AG08396 (cell line): ENCODE results near the gene EIF2B4.

ENCODE experiments used
- DNase-seq: peaks from one replicate; pipeline ENCODE4 v3.0.0; 2012; ENCODE audit warnings: low spot score, mixed read lengths

EIF2B4 gene

GRCh38 chr2:27370026-27370815 is at the start of gene EIF2B4, which contains the start of gene SNX17:
EIF2B4 (minus strand) TSS chr2:27370338; CDS start chr2:27370314, 24 bp downstream.
SNX17 (plus strand) TSS chr2:27370616; CDS start chr2:27370744, 128 bp downstream.
- DNase-seq, result peak; percentile 97

- DNase-seq, result no peak
These were observed 46.0 kb upstream of the EIF2B4 start for GRCh38 chr2:27416151-27416550.

GRCh38 chr2:27412419-27413152 is 42.4 kb upstream of the EIF2B4 start:
- DNase-seq, result no peak

GRCh38 chr2:27409321-27410073 is 39.4 kb upstream of the EIF2B4 start, which contains the start of gene PPM1G:
PPM1G (minus strand) TSS chr2:27409591; CDS start chr2:27409422, 169 bp downstream.
- peak; percentile 98 for DNase-seq

- peak; percentile 61 for DNase-seq
These were observed 38.6 kb upstream of the EIF2B4 start for GRCh38 chr2:27408601-27409320.

GRCh38 chr2:27407798-27408491 is 37.8 kb upstream of the EIF2B4 start:
- peak; percentile 46 for DNase-seq

GRCh38 chr2:27400348-27401135 is 30.4 kb upstream of the EIF2B4 start:
- DNase-seq, result no peak

- no peak for DNase-seq
These were observed 28.8 kb upstream of the EIF2B4 start for GRCh38 chr2:27398962-27399361.

GRCh38 chr2:27393225-27393624 is 23.1 kb upstream of the EIF2B4 start:
- no peak for DNase-seq

GRCh38 chr2:27390822-27391679 is 20.9 kb upstream of the EIF2B4 start:
- DNase-seq, result no peak

GRCh38 chr2:27381577-27382181 is 11.5 kb upstream of the EIF2B4 start:
- DNase-seq, result no peak

- DNase-seq, result peak; percentile 96
These were observed 10.7 kb upstream of the EIF2B4 start, which contains the start of gene ZNF513 for GRCh38 chr2:27380626-27381545. ZNF513 (minus strand) TSS chr2:27380734; CDS start chr2:27380526, 208 bp downstream.

GRCh38 chr2:27379836-27380625 is 9.9 kb upstream of the EIF2B4 start:
- peak; percentile 57 for DNase-seq

- DNase-seq, result no peak
These were observed 9.3 kb upstream of the EIF2B4 start for GRCh38 chr2:27379383-27379835.

GRCh38 chr2:27378809-27379290 is 8.7 kb upstream of the EIF2B4 start:
- no peak for DNase-seq

GRCh38 chr2:27378096-27378808 is 8.1 kb upstream of the EIF2B4 start:
- peak; percentile 29 for DNase-seq
